HL-60 (cell line): ENCODE data around the gene SV2C.

ENCODE experiments used
- CTCF ChIP-seq: IDR thresholded peaks from one replicate; pipeline ENCODE4 v1.5.1; 2011; ENCODE audit warnings: low read length, control low read depth, inconsistent platforms; ENCODE audit not compliant: insufficient read depth
- POLR2AphosphoS5 ChIP-seq: IDR thresholded peaks from 2 replicates; pipeline ENCODE4 v1.6.1; 2012; ENCODE audit warnings: low read depth

GRCh38 chr5:76256116-76256889, 173.1 kb downstream of the SV2C start:
- TF ChIP-seq CTCF = peak; percentile 22
- TF ChIP-seq POLR2AphosphoS5 = no peak
